GM18858 (cell line): ENCODE data around the gene CDH12.
"Not testable (repeated sequence)": the region's sequence is repeated elsewhere in the genome, so short reads cannot be mapped to it uniquely, and the experiment has no call there.

ENCODE experiments used
- ATAC-seq: cut with Tn5 transposase; IDR thresholded peaks from one replicate; pipeline ENCODE4 v1.9.1; 2021; ENCODE audit not compliant: unreplicated experiment

The CDH12 gene

GRCh38 chr5:22319798-22320197, 533.3 kb downstream of the CDH12 start:
- ATAC-seq = no peak

GRCh38 chr5:22316294-22316693, 536.9 kb downstream of the CDH12 start:
- ATAC-seq = no peak

- ATAC-seq = not testable (repeated sequence)
Measured at GRCh38 chr5:22315052-22315451, 538.1 kb downstream of the CDH12 start.

GRCh38 chr5:22314548-22314947, 538.6 kb downstream of the CDH12 start:
- no peak for ATAC-seq

GRCh38 chr5:22306011-22306410, 547.1 kb downstream of the CDH12 start:
- no peak for ATAC-seq

GRCh38 chr5:22295832-22296231, 557.3 kb downstream of the CDH12 start:
- no peak for ATAC-seq

- ATAC-seq = no peak
Measured at GRCh38 chr5:22293147-22293546, 560.0 kb downstream of the CDH12 start.

- no peak for ATAC-seq
Measured at GRCh38 chr5:22278164-22278563, 575.0 kb downstream of the CDH12 start.

- ATAC-seq = no peak
Measured at GRCh38 chr5:22277006-22277405, 576.1 kb downstream of the CDH12 start.

GRCh38 chr5:22265855-22266254, 587.3 kb downstream of the CDH12 start:
- not testable (repeated sequence) for ATAC-seq

GRCh38 chr5:22258139-22258538, 595.0 kb downstream of the CDH12 start:
- no peak for ATAC-seq

- ATAC-seq = no peak
Measured at GRCh38 chr5:22250528-22250927, 602.6 kb downstream of the CDH12 start.

GRCh38 chr5:22249209-22249729, 603.9 kb downstream of the CDH12 start:
- ATAC-seq = no peak

- no peak for ATAC-seq
Measured at GRCh38 chr5:22245770-22246169, 607.4 kb downstream of the CDH12 start.

- ATAC-seq = no peak
Measured at GRCh38 chr5:22242532-22242931, 610.6 kb downstream of the CDH12 start.

GRCh38 chr5:22238047-22238446, 615.1 kb downstream of the CDH12 start:
- no peak for ATAC-seq

- ATAC-seq = no peak
Measured at GRCh38 chr5:22226423-22226822, 626.7 kb downstream of the CDH12 start.

GRCh38 chr5:22223079-22223478, 630.1 kb downstream of the CDH12 start:
- no peak for ATAC-seq

- not testable (repeated sequence) for ATAC-seq
Measured at GRCh38 chr5:22213703-22214495, 639.2 kb downstream of the CDH12 start.

GRCh38 chr5:22212254-22212991, 640.7 kb downstream of the CDH12 start:
- not testable (repeated sequence) for ATAC-seq

- ATAC-seq = not testable (repeated sequence)
Measured at GRCh38 chr5:22208463-22208862, 644.7 kb downstream of the CDH12 start.

- ATAC-seq = not testable (repeated sequence)
Measured at GRCh38 chr5:22188651-22189050, 664.5 kb downstream of the CDH12 start.
